ENCODE measurements around the gene USP49.

DNA sequence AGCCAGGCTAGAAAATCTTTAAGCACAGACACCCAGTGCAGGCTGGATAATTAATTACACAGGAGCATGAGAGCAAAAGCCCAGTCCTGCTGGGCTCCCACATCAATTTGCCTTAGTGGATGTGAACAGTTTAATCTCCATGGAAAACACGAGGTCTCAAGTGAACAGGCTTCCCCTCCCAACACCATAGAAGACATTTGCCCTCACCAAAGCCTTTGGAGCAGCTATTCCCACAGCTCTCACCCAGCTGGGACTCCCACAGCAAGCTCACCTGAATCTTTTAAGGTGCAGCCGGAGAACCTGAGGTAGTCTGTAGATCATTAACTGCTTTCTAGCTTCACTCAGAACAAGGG, 95.6 kb downstream of the USP49 start:
- TF ChIP-seq, protein P1, sequence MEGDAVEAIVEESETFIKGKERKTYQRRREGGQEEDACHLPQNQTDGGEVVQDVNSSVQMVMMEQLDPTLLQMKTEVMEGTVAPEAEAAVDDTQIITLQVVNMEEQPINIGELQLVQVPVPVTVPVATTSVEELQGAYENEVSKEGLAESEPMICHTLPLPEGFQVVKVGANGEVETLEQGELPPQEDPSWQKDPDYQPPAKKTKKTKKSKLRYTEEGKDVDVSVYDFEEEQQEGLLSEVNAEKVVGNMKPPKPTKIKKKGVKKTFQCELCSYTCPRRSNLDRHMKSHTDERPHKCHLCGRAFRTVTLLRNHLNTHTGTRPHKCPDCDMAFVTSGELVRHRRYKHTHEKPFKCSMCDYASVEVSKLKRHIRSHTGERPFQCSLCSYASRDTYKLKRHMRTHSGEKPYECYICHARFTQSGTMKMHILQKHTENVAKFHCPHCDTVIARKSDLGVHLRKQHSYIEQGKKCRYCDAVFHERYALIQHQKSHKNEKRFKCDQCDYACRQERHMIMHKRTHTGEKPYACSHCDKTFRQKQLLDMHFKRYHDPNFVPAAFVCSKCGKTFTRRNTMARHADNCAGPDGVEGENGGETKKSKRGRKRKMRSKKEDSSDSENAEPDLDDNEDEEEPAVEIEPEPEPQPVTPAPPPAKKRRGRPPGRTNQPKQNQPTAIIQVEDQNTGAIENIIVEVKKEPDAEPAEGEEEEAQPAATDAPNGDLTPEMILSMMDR (IDR thresholded peaks at IDR 0.05; ENCODE audit: insufficient read depth, low read length): no peak
- TF ChIP-seq, protein P2, sequence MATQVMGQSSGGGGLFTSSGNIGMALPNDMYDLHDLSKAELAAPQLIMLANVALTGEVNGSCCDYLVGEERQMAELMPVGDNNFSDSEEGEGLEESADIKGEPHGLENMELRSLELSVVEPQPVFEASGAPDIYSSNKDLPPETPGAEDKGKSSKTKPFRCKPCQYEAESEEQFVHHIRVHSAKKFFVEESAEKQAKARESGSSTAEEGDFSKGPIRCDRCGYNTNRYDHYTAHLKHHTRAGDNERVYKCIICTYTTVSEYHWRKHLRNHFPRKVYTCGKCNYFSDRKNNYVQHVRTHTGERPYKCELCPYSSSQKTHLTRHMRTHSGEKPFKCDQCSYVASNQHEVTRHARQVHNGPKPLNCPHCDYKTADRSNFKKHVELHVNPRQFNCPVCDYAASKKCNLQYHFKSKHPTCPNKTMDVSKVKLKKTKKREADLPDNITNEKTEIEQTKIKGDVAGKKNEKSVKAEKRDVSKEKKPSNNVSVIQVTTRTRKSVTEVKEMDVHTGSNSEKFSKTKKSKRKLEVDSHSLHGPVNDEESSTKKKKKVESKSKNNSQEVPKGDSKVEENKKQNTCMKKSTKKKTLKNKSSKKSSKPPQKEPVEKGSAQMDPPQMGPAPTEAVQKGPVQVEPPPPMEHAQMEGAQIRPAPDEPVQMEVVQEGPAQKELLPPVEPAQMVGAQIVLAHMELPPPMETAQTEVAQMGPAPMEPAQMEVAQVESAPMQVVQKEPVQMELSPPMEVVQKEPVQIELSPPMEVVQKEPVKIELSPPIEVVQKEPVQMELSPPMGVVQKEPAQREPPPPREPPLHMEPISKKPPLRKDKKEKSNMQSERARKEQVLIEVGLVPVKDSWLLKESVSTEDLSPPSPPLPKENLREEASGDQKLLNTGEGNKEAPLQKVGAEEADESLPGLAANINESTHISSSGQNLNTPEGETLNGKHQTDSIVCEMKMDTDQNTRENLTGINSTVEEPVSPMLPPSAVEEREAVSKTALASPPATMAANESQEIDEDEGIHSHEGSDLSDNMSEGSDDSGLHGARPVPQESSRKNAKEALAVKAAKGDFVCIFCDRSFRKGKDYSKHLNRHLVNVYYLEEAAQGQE (IDR thresholded peaks at IDR 0.05; ENCODE audit: insufficient replicate concordance, low read depth): no peak
- TF ChIP-seq SPI1 (IDR thresholded peaks at IDR 0.05; ENCODE audit: borderline replicate concordance, low read depth): no peak
- no peak for TF ChIP-seq POLR2AphosphoS5 (IDR thresholded peaks at IDR 0.05; ENCODE audit: low read depth)
